Tibial artery (tissue), 4 donors: ENCODE data around the gene ERBB4.

Experiments
- DNase-seq, 2 donors: peaks; one replicate each; pipeline ENCODE4 v3.0.0-alpha.2; 2019
- H3K27ac ChIP-seq, 2 donors: fragments of 200-600 bp; sonication (generic) in 1 of 2; 1 replicate in 1 of 2; 2 replicates in 1 of 2; pipeline ENCODE4 v1.5.1; 2018 to 2019; ENCODE audit warnings: mild to moderate bottlenecking in 1 of 2
- H3K27me3 ChIP-seq, 2 donors: fragments of 200-600 bp; sonication (generic) in 1 of 2; one replicate each; pipeline versions ENCODE4 v1.5.1 to v1.6.0; 2016 to 2019
- H3K36me3 ChIP-seq, 3 donors: fragments of 200-600 bp; sonication (generic) in 2 of 3; one replicate each; pipeline ENCODE4 v1.5.1; 2016 to 2019; ENCODE audit warnings: mild to moderate bottlenecking in 2 of 3
- H3K4me1 ChIP-seq, 4 donors: fragments of 200-600 bp; sonication (generic) in 2 of 4; 1 replicate in 3 of 4; 2 replicates in 1 of 4; pipeline ENCODE4 v1.5.1; 2016 to 2019
- H3K4me3 ChIP-seq, 2 donors: fragments of 200-600 bp; sonication (generic) in 1 of 2; 1 replicate in 1 of 2; 2 replicates in 1 of 2; pipeline ENCODE4 v1.5.1; 2018 to 2019; ENCODE audit warnings: mild to moderate bottlenecking in 2 of 2
- H3K9me3 ChIP-seq, 3 donors: fragments of 200-600 bp; sonication (generic) in 1 of 3; one replicate each; pipeline ENCODE4 v1.5.1; 2016 to 2019
- CTCF ChIP-seq, 2 experiments: fragments of 200-600 bp in 1 of 2; fragments of 450-650 bp in 1 of 2; IDR thresholded peaks; one replicate each; pipeline ENCODE4 v1.5.1; 2017 to 2019; ENCODE audit warnings: antibody characterized with exemption in 2 of 2, mild to moderate bottlenecking in 1 of 2, moderate library complexity in 1 of 2
- intact Hi-C: fragments of 100-400 bp; cut with DNase I; formaldehyde crosslinking; loops from one replicate; pipeline ENCODE4 v1.15.0; 2023; ENCODE audit warnings: low total_unique reads

ERBB4 gene

GRCh38 chr2:212136216-212136795 is 402.3 kb downstream of the ERBB4 start:
- Histone ChIP-seq H3K27ac (no peak overlapping the region), H3K4me1 (peaks cover 0 to 5% (median under 1%) of the 10 kb centered on the region in 4 donors), H3K4me3 (no peak overlapping the region), H3K9me3 (no peaks in the 10 kb centered on the region), H3K36me3 (no peaks in the 10 kb centered on the region), H3K27me3 (no peaks in the 10 kb centered on the region)
- intact Hi-C loops, result no loop called here
- no peak for TF ChIP-seq CTCF (IDR thresholded peaks at IDR 0.05)
- no peak for DNase-seq

- intact Hi-C loops, result no loop called here
- no peaks in the 10 kb centered on the region for H3K27me3 ChIP-seq
- H3K9me3 ChIP-seq, result no peaks in the 10 kb centered on the region
- H3K36me3 ChIP-seq, result no peaks in the 10 kb centered on the region
- no peak overlapping the region for H3K4me3 ChIP-seq
- no peak for DNase-seq
- no peaks in the 10 kb centered on the region for H3K4me1 ChIP-seq
- no peak for TF ChIP-seq CTCF (IDR thresholded peaks at IDR 0.05)
- no peak overlapping the region for H3K27ac ChIP-seq
Observed at GRCh38 chr2:212135739-212136138, 402.9 kb downstream of the ERBB4 start.

- Histone ChIP-seq H3K4me3 (no peak overlapping the region), H3K27ac (no peak overlapping the region), H3K36me3 (no peaks in the 10 kb centered on the region), H3K4me1 (no peaks in the 10 kb centered on the region), H3K27me3 (no peaks in the 10 kb centered on the region), H3K9me3 (no peaks in the 10 kb centered on the region)
- DNase-seq, result no peak
- intact Hi-C loops, result no loop called here
- TF ChIP-seq CTCF (IDR thresholded peaks at IDR 0.05), result no peak
Observed at GRCh38 chr2:212133337-212133736, 405.3 kb downstream of the ERBB4 start.

GRCh38 chr2:212124598-212124997 is 414.0 kb downstream of the ERBB4 start:
- no peak for TF ChIP-seq CTCF (IDR thresholded peaks at IDR 0.05)
- no peak for DNase-seq
- H3K9me3 ChIP-seq, result no peaks in the 10 kb centered on the region
- no peaks in the 10 kb centered on the region for H3K36me3 ChIP-seq
- H3K4me3 ChIP-seq, result no peak overlapping the region
- intact Hi-C loops, result no loop called here
- no peaks in the 10 kb centered on the region for H3K4me1 ChIP-seq
- no peaks in the 10 kb centered on the region for H3K27me3 ChIP-seq
- H3K27ac ChIP-seq, result no peak overlapping the region

- no peak for DNase-seq
- Histone ChIP-seq H3K9me3 (no peaks in the 10 kb centered on the region), H3K4me1 (peaks cover 0 to 9% (median 0%) of the 10 kb centered on the region in 4 donors), H3K4me3 (no peak overlapping the region), H3K27me3 (no peaks in the 10 kb centered on the region), H3K36me3 (no peaks in the 10 kb centered on the region), H3K27ac (no peak overlapping the region)
- intact Hi-C loops, result no loop called here
- TF ChIP-seq CTCF (IDR thresholded peaks at IDR 0.05), result no peak
Observed at GRCh38 chr2:212119591-212119990, 419.0 kb downstream of the ERBB4 start.

- Histone ChIP-seq H3K4me1 (peaks cover 0 to 9% (median 0%) of the 10 kb centered on the region in 4 donors), H3K27ac (no peak overlapping the region), H3K27me3 (no peaks in the 10 kb centered on the region), H3K4me3 (no peak overlapping the region), H3K9me3 (no peaks in the 10 kb centered on the region), H3K36me3 (no peaks in the 10 kb centered on the region)
- DNase-seq, result no peak
- intact Hi-C loops, result no loop called here
- no peak for TF ChIP-seq CTCF (IDR thresholded peaks at IDR 0.05)
Observed at GRCh38 chr2:212117926-212118325, 420.7 kb downstream of the ERBB4 start.
